Mesothelial cell of epicardium (in vitro differentiated cells): Measurements from ENCODE around the gene RAB8A. TPM values are rescaled to one million over a fixed set of nuclear protein-coding genes. Genes with fewer than 3 reads are reported as not detected.
A peak's percentile ranks its signal among the peaks of the same experiment; 100 is the strongest.

Experiments
- DNase-seq, 2 experiments: peaks; one replicate each; pipeline ENCODE4 v3.0.0; 2021; ENCODE audit warnings: low spot score in 2 of 2; ENCODE audit not compliant: unreplicated experiment in 2 of 2
- H3K27ac Mint-ChIP-seq: 2 replicates; pipeline ENCODE4 v1.8.0; 2021; ENCODE audit warnings: mixed read lengths
- H3K27me3 Mint-ChIP-seq: 2 replicates; pipeline ENCODE4 v1.8.0; 2021; ENCODE audit warnings: low read depth, mixed read lengths
- H3K36me3 Mint-ChIP-seq: 2 replicates; pipeline ENCODE4 v1.8.0; 2021; ENCODE audit warnings: mixed read lengths
- H3K4me1 Mint-ChIP-seq: 2 replicates; pipeline ENCODE4 v1.8.0; 2021; ENCODE audit warnings: mixed read lengths
- H3K4me3 Mint-ChIP-seq: 2 replicates; pipeline ENCODE4 v1.8.0; 2021; ENCODE audit warnings: mild to moderate bottlenecking, moderate library complexity, mixed read lengths
- H3K9me3 Mint-ChIP-seq: 2 replicates; pipeline ENCODE4 v1.8.0; 2021; ENCODE audit warnings: mixed read lengths
- total RNA-seq: library from RNA; stranded (reverse); gene quantifications from 3 replicates; pipeline ENCODE4 v1.2.1, GENCODE V29; 2021
- TF ChIP-seq, protein P1 (sequence below): fragments of 200-600 bp; sonication (generic); IDR thresholded peaks from one replicate; pipeline ENCODE4 v1.5.0; 2021; ENCODE audit warnings: antibody characterized with exemption; ENCODE audit not compliant: unreplicated experiment

The RAB8A gene
- total RNA-seq = 65.6 to 70.3 TPM (median 69.4 TPM) in 3 replicates

DNA sequence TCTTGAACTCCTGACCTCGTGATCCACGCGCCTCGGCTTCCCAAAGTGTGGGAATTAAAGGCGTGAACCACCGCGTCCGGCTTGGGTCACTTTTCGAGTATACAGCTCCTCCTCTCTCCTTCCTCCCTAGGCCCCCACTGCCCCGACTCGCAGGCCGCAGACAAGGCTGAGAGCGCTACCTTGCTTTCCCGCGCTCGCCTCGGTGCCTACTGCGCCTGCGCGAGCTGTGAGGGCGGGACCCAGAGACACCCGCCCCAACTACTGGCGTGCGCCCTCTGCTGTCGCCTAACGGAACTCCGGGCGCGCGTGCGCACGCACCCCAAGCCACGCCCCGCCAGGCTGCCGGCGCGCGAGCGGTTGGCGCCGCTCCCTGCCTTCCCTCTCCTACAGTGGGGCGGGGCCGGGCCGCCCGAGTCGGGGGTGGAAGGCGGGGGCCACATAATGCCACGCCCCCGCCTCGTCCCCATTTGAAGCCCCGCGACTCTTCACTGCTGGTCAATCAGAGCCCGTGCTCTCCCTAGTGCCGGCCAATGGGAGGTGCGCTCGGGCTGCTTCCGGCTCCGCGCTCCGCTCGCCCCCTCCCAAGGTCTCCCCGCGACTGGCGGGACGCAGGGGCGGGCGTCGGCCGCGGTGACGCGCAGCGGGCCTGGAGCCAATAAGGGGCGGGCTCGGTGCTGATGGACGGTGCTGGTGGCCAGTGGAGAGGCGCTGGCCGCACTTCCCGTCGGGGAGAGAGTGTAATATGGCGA, at the start of gene RAB8A:
TSS of gene RAB8A (plus strand) at position 730 of the 749 bp plus-strand sequence. CDS start at position 743, 13 bp downstream.
- peak within 1 kb of the TSS; percentile 99 for H3K4me3 Mint-ChIP-seq
- H3K27ac Mint-ChIP-seq = peak within 1 kb of the TSS; percentile 98
- H3K27me3 Mint-ChIP-seq = no peaks in the 10 kb centered on the region
- TF ChIP-seq, protein P1, sequence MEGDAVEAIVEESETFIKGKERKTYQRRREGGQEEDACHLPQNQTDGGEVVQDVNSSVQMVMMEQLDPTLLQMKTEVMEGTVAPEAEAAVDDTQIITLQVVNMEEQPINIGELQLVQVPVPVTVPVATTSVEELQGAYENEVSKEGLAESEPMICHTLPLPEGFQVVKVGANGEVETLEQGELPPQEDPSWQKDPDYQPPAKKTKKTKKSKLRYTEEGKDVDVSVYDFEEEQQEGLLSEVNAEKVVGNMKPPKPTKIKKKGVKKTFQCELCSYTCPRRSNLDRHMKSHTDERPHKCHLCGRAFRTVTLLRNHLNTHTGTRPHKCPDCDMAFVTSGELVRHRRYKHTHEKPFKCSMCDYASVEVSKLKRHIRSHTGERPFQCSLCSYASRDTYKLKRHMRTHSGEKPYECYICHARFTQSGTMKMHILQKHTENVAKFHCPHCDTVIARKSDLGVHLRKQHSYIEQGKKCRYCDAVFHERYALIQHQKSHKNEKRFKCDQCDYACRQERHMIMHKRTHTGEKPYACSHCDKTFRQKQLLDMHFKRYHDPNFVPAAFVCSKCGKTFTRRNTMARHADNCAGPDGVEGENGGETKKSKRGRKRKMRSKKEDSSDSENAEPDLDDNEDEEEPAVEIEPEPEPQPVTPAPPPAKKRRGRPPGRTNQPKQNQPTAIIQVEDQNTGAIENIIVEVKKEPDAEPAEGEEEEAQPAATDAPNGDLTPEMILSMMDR = peak; percentile 99
- peaks cover 3% of the 10 kb centered on the region for H3K36me3 Mint-ChIP-seq
- peaks cover 13% of the 10 kb centered on the region for H3K4me1 Mint-ChIP-seq
- DNase-seq = peak; percentile 99 to 100
- H3K9me3 Mint-ChIP-seq = no peaks in the 10 kb centered on the region

DNA sequence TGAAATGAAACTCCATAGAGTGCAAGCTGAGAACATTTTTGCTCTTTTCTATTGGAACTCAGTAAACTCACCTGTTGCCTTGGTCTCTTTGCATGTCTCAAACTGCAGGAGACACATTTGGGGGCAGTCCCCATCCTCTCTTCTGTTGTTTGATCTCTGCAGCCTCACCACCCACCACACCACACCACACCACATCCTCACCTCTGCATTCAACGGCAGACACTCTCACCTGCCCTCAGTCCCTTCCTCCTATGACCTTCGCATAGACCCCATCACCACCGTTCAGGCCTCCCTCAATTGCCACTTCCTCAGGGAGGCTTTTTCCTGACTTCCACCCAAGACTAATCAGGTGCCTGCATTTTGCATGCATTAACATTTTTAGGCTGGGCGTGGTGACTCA, 49.7 kb upstream of the RAB8A start:
- Mint-ChIP-seq H3K4me1 (peaks cover 3% of the 10 kb centered on the region), H3K4me3 (no peak overlapping the region), H3K36me3 (no peaks in the 10 kb centered on the region), H3K27ac (no peak overlapping the region), H3K9me3 (peaks cover 18% of the 10 kb centered on the region), H3K27me3 (no peaks in the 10 kb centered on the region)
- no peak for DNase-seq
- TF ChIP-seq, protein P1 = no peak

DNA sequence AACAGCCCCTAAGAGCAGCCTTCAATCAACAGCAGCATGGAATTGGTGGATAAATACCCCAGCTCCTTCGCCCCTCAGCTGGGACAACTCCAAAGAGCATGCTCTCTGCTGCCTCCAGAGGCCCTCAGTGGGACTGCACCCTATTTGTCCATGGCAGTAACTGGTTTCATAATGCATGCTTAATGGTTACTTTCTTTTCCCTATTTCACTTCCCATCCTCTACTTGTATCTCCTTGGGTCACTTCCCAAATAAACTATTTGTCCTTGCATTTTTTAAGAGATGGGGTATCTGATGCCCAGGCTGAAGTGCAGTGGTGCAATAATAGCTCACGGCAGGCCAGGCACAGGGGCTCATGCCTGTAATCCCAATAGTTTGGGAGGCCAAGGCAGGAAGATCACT, 48.9 kb upstream of the RAB8A start:
- TF ChIP-seq, protein P1 = peak; percentile 76
- Mint-ChIP-seq H3K27me3 (no peaks in the 10 kb centered on the region), H3K4me1 (peaks cover 3% of the 10 kb centered on the region), H3K36me3 (no peaks in the 10 kb centered on the region), H3K4me3 (no peak overlapping the region), H3K27ac (no peak overlapping the region), H3K9me3 (peaks cover 12% of the 10 kb centered on the region)
- DNase-seq = no peak

DNA sequence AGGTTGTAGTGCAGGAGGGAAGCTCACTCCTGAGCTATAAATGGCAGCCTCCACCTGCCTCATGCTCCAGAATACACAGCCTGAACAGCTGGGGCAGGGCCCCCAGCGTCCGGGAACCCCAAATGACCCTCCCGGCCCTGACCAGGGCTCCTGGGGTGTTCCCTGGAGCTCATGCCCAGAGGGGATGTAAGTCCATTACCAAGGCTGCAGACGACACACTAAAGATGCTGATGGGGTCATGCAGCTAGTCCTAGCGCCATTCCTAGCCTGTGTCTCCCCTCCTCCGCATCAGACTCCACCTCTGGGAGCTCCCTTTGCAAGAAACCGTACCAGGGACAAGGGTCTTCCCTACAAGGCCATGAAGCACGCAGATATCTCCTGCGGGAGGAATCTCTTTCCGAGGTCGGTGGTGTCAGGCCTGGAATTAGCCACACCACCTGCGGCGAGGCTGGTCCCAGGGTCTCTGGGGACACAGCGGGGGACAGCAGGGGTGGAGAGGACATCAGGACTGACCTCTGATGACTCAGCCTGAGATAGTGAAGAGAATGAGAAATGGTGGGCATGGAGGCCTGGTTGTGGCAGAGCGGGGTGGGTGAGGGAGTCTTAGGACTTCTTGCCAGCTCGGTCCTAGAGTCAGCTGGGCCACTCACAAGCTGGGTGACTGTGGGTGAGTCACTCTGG, 47.3 kb upstream of the RAB8A start:
- no peaks in the 10 kb centered on the region for H3K36me3 Mint-ChIP-seq
- TF ChIP-seq, protein P1 = no peak
- peaks cover 12% of the 10 kb centered on the region for H3K9me3 Mint-ChIP-seq
- H3K27ac Mint-ChIP-seq = no peak overlapping the region
- H3K4me1 Mint-ChIP-seq = peaks cover 3% of the 10 kb centered on the region
- no peak for DNase-seq
- no peak overlapping the region for H3K4me3 Mint-ChIP-seq
- no peaks in the 10 kb centered on the region for H3K27me3 Mint-ChIP-seq

DNA sequence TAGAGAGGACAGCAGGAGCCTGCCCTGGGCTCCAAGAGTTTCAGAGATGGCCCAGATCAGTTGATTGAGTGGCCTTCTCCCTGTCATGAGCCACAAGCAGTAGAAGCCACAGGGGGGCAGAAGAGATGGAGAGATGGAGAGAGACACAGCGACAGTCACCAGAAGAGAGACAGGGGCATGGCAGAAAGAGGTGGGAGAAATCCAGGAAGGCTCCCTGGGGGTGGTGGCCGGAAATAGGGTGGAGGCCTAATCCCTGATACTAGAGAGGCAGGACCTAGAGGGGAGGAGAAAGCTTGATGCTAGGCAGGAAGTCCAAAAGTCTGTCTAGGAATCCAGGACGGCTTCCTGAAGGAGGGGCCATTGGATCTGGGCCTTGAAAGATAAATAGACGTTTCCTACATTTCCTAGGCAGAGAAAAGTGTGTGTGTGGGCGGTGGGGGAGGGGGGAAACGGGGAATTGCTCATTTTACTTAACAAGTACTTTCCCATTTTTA, 45.0 kb upstream of the RAB8A start:
- Mint-ChIP-seq H3K27ac (no peak overlapping the region), H3K4me1 (peaks cover 3% of the 10 kb centered on the region), H3K36me3 (no peaks in the 10 kb centered on the region), H3K9me3 (peaks cover 4% of the 10 kb centered on the region), H3K27me3 (no peaks in the 10 kb centered on the region), H3K4me3 (no peak overlapping the region)
- TF ChIP-seq, protein P1 = no peak
- no peak for DNase-seq
